HepG2 (cell line): Measurements from ENCODE around the gene DPM1. TPM values are rescaled to one million over a fixed set of nuclear protein-coding genes. Genes with fewer than 3 reads are reported as not detected.
A peak's percentile ranks its signal among the peaks of the same experiment; 100 is the strongest.

Experiments used
- ATAC-seq: fragments of 200-7000 bp; cut with Tn5 transposase; 3 replicates; pipeline ENCODE4 v1.9.1; 2020; ENCODE audit warnings: mild to moderate bottlenecking, moderate library complexity
- BruUV-seq: library from RNA; stranded (reverse); fragments of 400-500 nt; replicated peaks from 2 replicates; lab custom pipeline; 2021; lab: Mats Ljungman, UMichigan
- CTCF ChIA-PET: fragments of 300-600 bp; formaldehyde crosslinking; extraction: SDS; loops from one replicate; lab custom pipeline; 2021; ENCODE audit warnings: low total read pairs, inconsistent platforms, low intra/inter-chr PET ratio; lab: Yijun Ruan, JAX
- POLR2A ChIA-PET: fragments of 350-600 bp; sonication (Branson Sonifier 250); formaldehyde crosslinking; loops from one replicate; lab custom pipeline; 2020; ENCODE audit warnings: antibody characterized with exemption, inconsistent platforms; lab: Yijun Ruan, JAX
- DNase-seq: peaks from one replicate; pipeline ENCODE4 v3.0.0-alpha.2; 2015; ENCODE audit warnings: low spot score
- FAIRE-seq: peaks from 3 replicates; lab custom pipeline; 2011; peaks lifted over from hg19 to GRCh38; lab: Jason Lieb, UNC
- H2AFZ ChIP-seq: one replicate; pipeline ENCODE4 v1.6.1; 2011; ENCODE audit warnings: low read length, inconsistent platforms
- H3K27ac ChIP-seq: fragments of 300-600 bp; 3 replicates; pipeline ENCODE4 v1.8.0; 2011; ENCODE audit warnings: mixed run types, mild to moderate bottlenecking, mixed read lengths, low read length, inconsistent platforms; ENCODE audit not compliant: insufficient read depth; ENCODE audit errors: extremely low read length
- H3K27me3 ChIP-seq, 2 experiments: fragments of 200-600 bp in 1 of 2; 2 replicates in 1 of 2; 3 replicates in 1 of 2; pipeline versions ENCODE4 v1.6.0 to v1.8.0; 2011; ENCODE audit warnings: low read length in 2 of 2, mild to moderate bottlenecking in 2 of 2, moderate library complexity in 2 of 2, inconsistent platforms in 1 of 2; ENCODE audit not compliant: insufficient read depth in 2 of 2, control insufficient read depth in 1 of 2
- H3K36me3 ChIP-seq, 2 experiments: fragments of 200-600 bp in 1 of 2; replicated peaks in 1 of 2; 2 replicates in 1 of 2; 3 replicates in 1 of 2; pipeline versions ENCODE4 v1.5.1 to v1.8.0; 2011; ENCODE audit warnings: low read length in 2 of 2, inconsistent platforms in 1 of 2; ENCODE audit not compliant: insufficient read depth in 2 of 2, control insufficient read depth in 1 of 2
- H3K4me1 ChIP-seq: 2 replicates; pipeline ENCODE4 v1.5.1; 2012; ENCODE audit warnings: low read length, inconsistent platforms; ENCODE audit not compliant: insufficient read depth
- H3K4me2 ChIP-seq: 2 replicates; pipeline ENCODE4 v1.6.0; 2011; ENCODE audit warnings: low read depth, low read length, inconsistent platforms
- H3K4me3 ChIP-seq, 3 experiments: fragments of 200-600 bp in 1 of 3; sonication (generic), shearing (Covaris generic) in 1 of 3; replicated peaks in 1 of 3; 2 replicates each; pipeline ENCODE4 v1.5.1; 2011 to 2016; ENCODE audit warnings: low read length in 3 of 3, inconsistent platforms in 2 of 3, low read depth in 2 of 3, mild to moderate bottlenecking in 2 of 3, control low read depth in 1 of 3, mixed read lengths in 1 of 3; ENCODE audit not compliant: insufficient read depth in 1 of 3
- H3K79me2 ChIP-seq: one replicate; pipeline ENCODE4 v1.6.1; 2011; ENCODE audit warnings: low read length, inconsistent platforms; ENCODE audit not compliant: insufficient read depth
- H3K9ac ChIP-seq: 2 replicates; pipeline ENCODE4 v1.6.0; 2011; ENCODE audit warnings: mild to moderate bottlenecking, low read depth, low read length, inconsistent platforms; ENCODE audit not compliant: insufficient read depth
- H3K9me3 ChIP-seq: 2 replicates; pipeline ENCODE4 v1.5.1; 2012; ENCODE audit warnings: mild to moderate bottlenecking, low read length
- H4K20me1 ChIP-seq: 2 replicates; pipeline ENCODE4 v1.6.0; 2011; ENCODE audit warnings: inconsistent platforms, mild to moderate bottlenecking, low read length, moderate library complexity; ENCODE audit not compliant: insufficient read depth
- BATF2 ChIP-seq: sonication (generic); formaldehyde crosslinking; IDR thresholded peaks from 2 replicates; pipeline ENCODE4 v1.8.0; 2022; ENCODE audit warnings: mild to moderate bottlenecking, missing genetic modification reagents, moderate library complexity
- DNMT1 ChIP-seq: sonication (generic); formaldehyde crosslinking; IDR thresholded peaks from 2 replicates; pipeline ENCODE4 v1.5.1; 2020; ENCODE audit warnings: mild to moderate bottlenecking, missing genetic modification reagents
- FOXO4 ChIP-seq: sonication (generic); formaldehyde crosslinking; conservative IDR thresholded peaks from 2 replicates; pipeline ENCODE4 v1.8.1; 2023; ENCODE audit warnings: missing genetic modification reagents
- NPAS2 ChIP-seq: sonication (generic); formaldehyde crosslinking; IDR thresholded peaks from 2 replicates; pipeline ENCODE4 v1.8.0; 2022; ENCODE audit warnings: mild to moderate bottlenecking, missing genetic modification reagents, borderline replicate concordance
- ZBTB7A ChIP-seq: sonication (generic); formaldehyde crosslinking; IDR thresholded peaks from 2 replicates; pipeline ENCODE4 v1.8.0; 2022; ENCODE audit warnings: mild to moderate bottlenecking, missing genetic modification reagents
- ZC3H13 ChIP-seq: sonication (generic); formaldehyde crosslinking; IDR thresholded peaks from 2 replicates; pipeline ENCODE4 v1.8.1; 2023; ENCODE audit warnings: mild to moderate bottlenecking, missing genetic modification reagents, moderate library complexity
- ZNF230 ChIP-seq: sonication (generic); formaldehyde crosslinking; IDR thresholded peaks from 2 replicates; pipeline ENCODE4 v1.4.0; 2020; ENCODE audit warnings: mild to moderate bottlenecking, missing genetic modification reagents
- WGBS: methylation state at CpG from one replicate; pipeline ENCODE4 v1.1.6; 2017; ENCODE audit warnings: low lambda C conversion rate; 5-methylcytosine and 5-hydroxymethylcytosine counted together
- in situ Hi-C: cut with HindIII; loops from 2 replicates; pipeline ENCODE4 v1.10.0; 2017; ENCODE audit warnings: low pct_unique_long_range_greater_than_20kb; ENCODE audit not compliant: extremely low pct_ligation_motif_present
- intact Hi-C: fragments of 100-400 bp; cut with micrococcal nuclease; formaldehyde crosslinking; loops from one replicate; pipeline ENCODE4 v1.10.0; 2022; ENCODE audit not compliant: unreplicated experiment
- polyA plus RNA-seq, 8 experiments: library from polyadenylated mRNA; depleted of rRNA in 3 of 8; stranded (reverse) in 7 of 8; unstranded in 1 of 8; fragments of >200 nt; fragmentation: Illumina TruSeq in 4 of 8; extraction: Trizol in 4 of 8; gene quantifications; 2 replicates each; pipeline versions ENCODE4 v1.2.1 to v1.2.3, GENCODE V29; 2011 to 2016; ENCODE audit warnings: low read depth in 4 of 8, missing spikeins in 1 of 8, mixed read lengths in 1 of 8; ENCODE audit not compliant: insufficient read depth in 1 of 8
- total RNA-seq, 5 experiments: library from RNA; depleted of rRNA; stranded (reverse); fragments of >200 nt; fragmentation: Illumina TruSeq; extraction: Trizol; gene quantifications; 2 replicates each; pipeline ENCODE4 v1.2.3, GENCODE V29; 2016; ENCODE audit warnings: low read depth in 1 of 5
- TF ChIP-seq, protein P1 (sequence below): IDR thresholded peaks from 2 replicates; pipeline ENCODE4 v1.6.1; 2016
- TF ChIP-seq, protein P2 (sequence below): sonication (generic); formaldehyde crosslinking; IDR thresholded peaks from 2 replicates; pipeline ENCODE4 v1.9.0; 2022; ENCODE audit warnings: low read depth, missing genetic modification reagents

DPM1 gene
- total and polyA plus RNA-seq, 2 of the 13 experiments (the other 11 are each of a cell fraction or from before 2014, with no cell fraction given): 83.2 to 161 TPM

- TF ChIP-seq DNMT1: no peak
These were observed 10.0 kb upstream of the DPM1 start (continued) for GRCh38 chr20:50968289-50968688.

- ATAC-seq: no peak
- intact Hi-C loops: no loop called here
- no TSS peak for BruUV-seq
- in situ Hi-C loops: no loop called here
- Histone ChIP-seq H4K20me1 (no peaks in the 10 kb centered on the region), H2AFZ (no peak overlapping the region), H3K36me3 (no peaks in the 10 kb centered on the region), H3K4me2 (peak overlapping the region; percentile 16), H3K27me3 (peaks cover 7 to 37% of the 10 kb centered on the region in 2 experiments; a peak in 4 of 5 replicates), H3K4me3 (no peak overlapping the region), H3K9ac (no peak overlapping the region), H3K4me1 (no peaks in the 10 kb centered on the region), H3K27ac (no peak overlapping the region), H3K79me2 (no peaks in the 10 kb centered on the region), H3K9me3 (no peaks in the 10 kb centered on the region)
- FAIRE-seq: no peak
- WGBS: 12% methylated on average over 5 of the region's 7 CpGs
- ChIA-PET CTCF (no interaction called here), POLR2A (interaction anchor here (3.2 kb wide), 1 partner anchor 9 kb away, joined by 16 read pairs; the partner anchor contains the start of genes DPM1 and MOCS3)
- TF ChIP-seq ZNF230 (CRISPR knock-in tag) (no peak), NPAS2 (0 out of 2 replicates have a peak, but pooled peaks have one; percentile 17), ZBTB7A (CRISPR knock-in tag) (no peak)
- DNase-seq: no peak
These were observed 9.3 kb upstream of the DPM1 start for GRCh38 chr20:50967586-50967985.

- no peak; the same call in 2 of the 3 replicates for ATAC-seq
- Histone ChIP-seq H3K9me3 (no peaks in the 10 kb centered on the region), H3K4me1 (peaks cover 41% of the 10 kb centered on the region), H3K4me2 (peak overlapping the region; percentile 94), H3K27ac (peak overlapping the region; percentile 86), H3K9ac (peak overlapping the region; percentile 94), H3K4me3 (peak overlapping the region; percentile 85 to 97 (median 97)), H4K20me1 (peaks cover 36% of the 10 kb centered on the region), H3K79me2 (peaks cover 62% of the 10 kb centered on the region), H3K27me3 (no peaks in the 10 kb centered on the region; a peak in 1 of 5 replicates), H3K36me3 (peaks cover 0 to 9% of the 10 kb centered on the region in 2 experiments; a peak in 3 of 5 replicates), H2AFZ (no peak overlapping the region)
- FAIRE-seq: no peak
- CTCF ChIA-PET: no interaction called here
- POLR2A ChIA-PET: interaction anchor here (0.6 to 3.8 kb wide), 4 partner anchors 14 to 231 kb away, joined by 3 to 87 read pairs (median 9); partner anchors contain the start of gene ADNP
- intact Hi-C loops: loop anchor here (2.0 kb wide), 1 partner anchor 25 kb away; no protein-coding TSS in a partner anchor
- 81% methylated on average over 25 of the region's 25 CpGs for WGBS
- in situ Hi-C loops: no loop called here
- BruUV-seq: no TSS peak
- DNase-seq: no peak
- TF ChIP-seq, protein P1, sequence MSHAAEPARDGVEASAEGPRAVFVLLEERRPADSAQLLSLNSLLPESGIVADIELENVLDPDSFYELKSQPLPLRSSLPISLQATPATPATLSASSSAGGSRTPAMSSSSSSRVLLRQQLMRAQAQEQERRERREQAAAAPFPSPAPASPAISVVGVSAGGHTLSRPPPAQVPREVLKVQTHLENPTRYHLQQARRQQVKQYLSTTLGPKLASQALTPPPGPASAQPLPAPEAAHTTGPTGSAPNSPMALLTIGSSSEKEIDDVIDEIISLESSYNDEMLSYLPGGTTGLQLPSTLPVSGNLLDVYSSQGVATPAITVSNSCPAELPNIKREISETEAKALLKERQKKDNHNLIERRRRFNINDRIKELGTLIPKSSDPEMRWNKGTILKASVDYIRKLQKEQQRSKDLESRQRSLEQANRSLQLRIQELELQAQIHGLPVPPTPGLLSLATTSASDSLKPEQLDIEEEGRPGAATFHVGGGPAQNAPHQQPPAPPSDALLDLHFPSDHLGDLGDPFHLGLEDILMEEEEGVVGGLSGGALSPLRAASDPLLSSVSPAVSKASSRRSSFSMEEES (CRISPR knock-in tag): no peak
- TF ChIP-seq FOXO4 (CRISPR knock-in tag): 0 out of 2 replicates have a peak, but pooled peaks have one; percentile 92
- TF ChIP-seq, protein P2, sequence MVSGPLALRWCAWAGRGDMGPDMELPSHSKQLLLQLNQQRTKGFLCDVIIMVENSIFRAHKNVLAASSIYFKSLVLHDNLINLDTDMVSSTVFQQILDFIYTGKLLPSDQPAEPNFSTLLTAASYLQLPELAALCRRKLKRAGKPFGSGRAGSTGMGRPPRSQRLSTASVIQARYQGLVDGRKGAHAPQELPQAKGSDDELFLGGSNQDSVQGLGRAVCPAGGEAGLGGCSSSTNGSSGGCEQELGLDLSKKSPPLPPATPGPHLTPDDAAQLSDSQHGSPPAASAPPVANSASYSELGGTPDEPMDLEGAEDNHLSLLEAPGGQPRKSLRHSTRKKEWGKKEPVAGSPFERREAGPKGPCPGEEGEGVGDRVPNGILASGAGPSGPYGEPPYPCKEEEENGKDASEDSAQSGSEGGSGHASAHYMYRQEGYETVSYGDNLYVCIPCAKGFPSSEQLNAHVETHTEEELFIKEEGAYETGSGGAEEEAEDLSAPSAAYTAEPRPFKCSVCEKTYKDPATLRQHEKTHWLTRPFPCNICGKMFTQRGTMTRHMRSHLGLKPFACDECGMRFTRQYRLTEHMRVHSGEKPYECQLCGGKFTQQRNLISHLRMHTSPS (CRISPR knock-in tag): no peak; the same call in 1 of the 2 replicates
- TF ChIP-seq ZC3H13: peak; percentile 87
- TF ChIP-seq BATF2: 0 out of 2 replicates have a peak, but pooled peaks have one; percentile 12
These were observed 1.3 kb upstream of the DPM1 start for GRCh38 chr20:50959543-50960126.
